K562 (cell line): Measurements from ENCODE around the gene RCSD1. TPM values are rescaled to one million over a fixed set of nuclear protein-coding genes. Genes with fewer than 3 reads are reported as not detected.
A peak's percentile ranks its signal among the peaks of the same experiment; 100 is the strongest.

ENCODE experiments used
- CREM ChIP-seq: IDR thresholded peaks from 2 replicates; pipeline ENCODE4 v1.6.1; 2014; ENCODE audit warnings: antibody characterized with exemption, low read depth
- ETS1 ChIP-seq: conservative IDR thresholded peaks from 2 replicates; pipeline ENCODE4 v1.6.1; 2011; ENCODE audit warnings: low read depth, mild to moderate bottlenecking, low read length; ENCODE audit not compliant: control insufficient read depth
- FOS ChIP-seq: IDR thresholded peaks from 3 replicates; pipeline ENCODE4 v1.6.1; 2011; ENCODE audit not compliant: insufficient read length; ENCODE audit errors: extremely low read depth
- GABPA ChIP-seq: fragments of 200-800 bp; sonication (Bioruptor generic); conservative IDR thresholded peaks from 2 replicates; pipeline ENCODE4 v1.6.1; 2016; ENCODE audit warnings: low read depth, missing genetic modification characterization, missing compliant biosample characterization
- MAZ ChIP-seq, 2 experiments: fragments of 450-650 bp in 1 of 2; sonication (generic) in 1 of 2; formaldehyde crosslinking; IDR thresholded peaks in 1 of 2; conservative IDR thresholded peaks in 1 of 2; 2 replicates each; pipeline versions ENCODE4 v1.4.0 to v1.5.0; 2020; ENCODE audit warnings: mild to moderate bottlenecking in 1 of 2, missing genetic modification reagents in 1 of 2
- PHF8 ChIP-seq: fragments of 200-600 bp; sonication (generic); IDR thresholded peaks from 2 replicates; pipeline ENCODE4 v1.6.1; 2012; ENCODE audit warnings: mixed run types, mild to moderate bottlenecking, inconsistent platforms, low read length, moderate library complexity, borderline replicate concordance
- POLR2A ChIP-seq: fragments of 450-650 bp; conservative IDR thresholded peaks from 2 replicates; pipeline ENCODE4 v1.6.1; 2016
- RFX5 ChIP-seq: IDR thresholded peaks from 2 replicates; pipeline ENCODE4 v1.6.1; 2011; ENCODE audit warnings: low read depth, mild to moderate bottlenecking, improper control_type of control experiment, low read length
- SUPT5H ChIP-seq: fragments of 450-650 bp; IDR thresholded peaks from 2 replicates; pipeline ENCODE4 v1.6.1; 2016
- THAP12 ChIP-seq: fragments of 250-450 bp; sonication (Bioruptor Pico); IDR thresholded peaks from 2 replicates; pipeline ENCODE4 v1.9.0; 2021; ENCODE audit warnings: mild to moderate bottlenecking, inconsistent platforms
- XRCC5 ChIP-seq: fragments of 200-400 bp; formaldehyde crosslinking; IDR thresholded peaks from 2 replicates; pipeline ENCODE4 v1.6.1; 2017; ENCODE audit warnings: low read depth, mild to moderate bottlenecking, low read length
- ZNF830 ChIP-seq: fragments of 250-450 bp; sonication (Bioruptor Pico); IDR thresholded peaks from 2 replicates; pipeline ENCODE4 v1.5.0; 2021; ENCODE audit warnings: mild to moderate bottlenecking
- polyA plus RNA-seq, 8 experiments: library from polyadenylated mRNA; depleted of rRNA in 4 of 8; stranded (reverse) in 5 of 8; unstranded in 3 of 8; fragments of >200 nt; fragmentation: Nextera tagmentation in 2 of 8; fragmentation: Illumina TruSeq in 1 of 8; extraction: Ambion mirVana in 2 of 8; extraction: Trizol in 1 of 8; gene quantifications; 2 replicates each; pipeline versions ENCODE4 v1.2.1 to v1.2.3, GENCODE V29; 2011 to 2014; ENCODE audit warnings: inconsistent platforms in 1 of 8, missing spikeins in 1 of 8
- total RNA-seq, 7 experiments: library from RNA; depleted of rRNA in 6 of 7; stranded (reverse); fragments of >200 nt in 6 of 7; fragmentation: Illumina TruSeq in 2 of 7; extraction: Trizol in 2 of 7; gene quantifications; 2 replicates each; pipeline versions ENCODE4 v1.2.1 to v1.2.3, GENCODE V29; 2011 to 2021; ENCODE audit warnings: low replicate concordance in 1 of 7
- TF ChIP-seq, protein P1 (sequence below): IDR thresholded peaks from 2 replicates; pipeline ENCODE4 v1.6.1; 2014; ENCODE audit warnings: antibody characterized with exemption

The RCSD1 gene
- total and polyA plus RNA-seq, 9 of the 15 experiments (the other 6 are each of a cell fraction or from before 2014, with no cell fraction given): 7.8 to 69.8 (median 45.3) TPM

- TF ChIP-seq THAP12 (CRISPR knock-in tag): peak; percentile 49; the same call in 1 of the 2 replicates
- TF ChIP-seq ZNF830: no peak
- TF ChIP-seq, protein P1, sequence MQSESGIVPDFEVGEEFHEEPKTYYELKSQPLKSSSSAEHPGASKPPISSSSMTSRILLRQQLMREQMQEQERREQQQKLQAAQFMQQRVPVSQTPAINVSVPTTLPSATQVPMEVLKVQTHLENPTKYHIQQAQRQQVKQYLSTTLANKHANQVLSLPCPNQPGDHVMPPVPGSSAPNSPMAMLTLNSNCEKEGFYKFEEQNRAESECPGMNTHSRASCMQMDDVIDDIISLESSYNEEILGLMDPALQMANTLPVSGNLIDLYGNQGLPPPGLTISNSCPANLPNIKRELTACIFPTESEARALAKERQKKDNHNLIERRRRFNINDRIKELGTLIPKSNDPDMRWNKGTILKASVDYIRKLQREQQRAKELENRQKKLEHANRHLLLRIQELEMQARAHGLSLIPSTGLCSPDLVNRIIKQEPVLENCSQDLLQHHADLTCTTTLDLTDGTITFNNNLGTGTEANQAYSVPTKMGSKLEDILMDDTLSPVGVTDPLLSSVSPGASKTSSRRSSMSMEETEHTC: no peak
- peak in 1 of 2 experiments; percentile 67; a peak in 1 of 4 replicates for TF ChIP-seq MAZ (CRISPR knock-in tag; conservative IDR thresholded peaks at IDR 0.05 in 1 of 2, IDR thresholded peaks at IDR 0.05 in 1 of 2)
- TF ChIP-seq SUPT5H: peak; percentile 76
- TF ChIP-seq RFX5: 0 out of 2 replicates have a peak, but pooled peaks have one; percentile 11
- peak; percentile 72 for TF ChIP-seq POLR2A
- TF ChIP-seq PHF8: peak; percentile 78; the same call in 1 of the 2 replicates
- peak; percentile 18 for TF ChIP-seq XRCC5
- peak; percentile 74 for TF ChIP-seq CREM
- TF ChIP-seq ETS1: peak; percentile 78
- TF ChIP-seq FOS: peak; percentile 99
- no peak; the same call in 1 of the 2 replicates for TF ChIP-seq GABPA (tag)
These were observed 91.7 kb downstream of the RCSD1 start, which contains the start of gene MPZL1 (continued) for GRCh38 chr1:167721617-167722151.
